Tibial artery (tissue), 4 donors: Measurements from ENCODE around the gene GYPC.

Experiments used
- DNase-seq, 2 donors: peaks; one replicate each; pipeline ENCODE4 v3.0.0-alpha.2; 2019
- H3K27ac ChIP-seq, 2 donors: fragments of 200-600 bp; sonication (generic) in 1 of 2; 1 replicate in 1 of 2; 2 replicates in 1 of 2; pipeline ENCODE4 v1.5.1; 2018 to 2019; ENCODE audit warnings: mild to moderate bottlenecking in 1 of 2
- H3K27me3 ChIP-seq, 2 donors: fragments of 200-600 bp; sonication (generic) in 1 of 2; one replicate each; pipeline versions ENCODE4 v1.5.1 to v1.6.0; 2016 to 2019
- H3K36me3 ChIP-seq, 3 donors: fragments of 200-600 bp; sonication (generic) in 2 of 3; one replicate each; pipeline ENCODE4 v1.5.1; 2016 to 2019; ENCODE audit warnings: mild to moderate bottlenecking in 2 of 3
- H3K4me1 ChIP-seq, 4 donors: fragments of 200-600 bp; sonication (generic) in 2 of 4; 1 replicate in 3 of 4; 2 replicates in 1 of 4; pipeline ENCODE4 v1.5.1; 2016 to 2019
- H3K4me3 ChIP-seq, 2 donors: fragments of 200-600 bp; sonication (generic) in 1 of 2; 1 replicate in 1 of 2; 2 replicates in 1 of 2; pipeline ENCODE4 v1.5.1; 2018 to 2019; ENCODE audit warnings: mild to moderate bottlenecking in 2 of 2
- H3K9me3 ChIP-seq, 3 donors: fragments of 200-600 bp; sonication (generic) in 1 of 3; one replicate each; pipeline ENCODE4 v1.5.1; 2016 to 2019
- CTCF ChIP-seq, 2 experiments: fragments of 200-600 bp in 1 of 2; fragments of 450-650 bp in 1 of 2; IDR thresholded peaks; one replicate each; pipeline ENCODE4 v1.5.1; 2017 to 2019; ENCODE audit warnings: antibody characterized with exemption in 2 of 2, mild to moderate bottlenecking in 1 of 2, moderate library complexity in 1 of 2
- intact Hi-C: fragments of 100-400 bp; cut with DNase I; formaldehyde crosslinking; loops from one replicate; pipeline ENCODE4 v1.15.0; 2023; ENCODE audit warnings: low total_unique reads

The GYPC gene

GRCh38 chr2:126671488-126671887, 15.5 kb downstream of the GYPC start:
- H3K4me1 ChIP-seq: peaks cover 0 to 39% (median 17%) of the 10 kb centered on the region in 4 donors
- H3K36me3 ChIP-seq: peaks cover 10 to 27% (median 17%) of the 10 kb centered on the region in 3 donors
- TF ChIP-seq CTCF (IDR thresholded peaks at IDR 0.05): no peak
- peak in 1 of 2 donors; percentile 44 for DNase-seq
- no peak overlapping the region for H3K27ac ChIP-seq
- intact Hi-C loops: no loop called here
- peaks cover 0 to 4% (median 0%) of the 10 kb centered on the region in 3 donors for H3K9me3 ChIP-seq
- no peaks in the 10 kb centered on the region for H3K27me3 ChIP-seq
- no peak overlapping the region for H3K4me3 ChIP-seq

- no peak for TF ChIP-seq CTCF (IDR thresholded peaks at IDR 0.05)
Observed at GRCh38 chr2:126672980-126673605, 17.1 kb downstream of the GYPC start.

GRCh38 chr2:126674075-126674744, 18.3 kb downstream of the GYPC start:
- DNase-seq: peak in 1 of 2 donors; percentile 40
- no peak for TF ChIP-seq CTCF (IDR thresholded peaks at IDR 0.05)
- H3K9me3 ChIP-seq: peaks cover 0 to 4% (median 0%) of the 10 kb centered on the region in 3 donors
- no peaks in the 10 kb centered on the region for H3K27me3 ChIP-seq
- H3K4me1 ChIP-seq: peaks cover 0 to 18% (median 14%) of the 10 kb centered on the region in 4 donors
- peaks cover 17 to 27% (median 17%) of the 10 kb centered on the region in 3 donors for H3K36me3 ChIP-seq
- H3K27ac ChIP-seq: no peak overlapping the region
- H3K4me3 ChIP-seq: no peak overlapping the region
- intact Hi-C loops: no loop called here

More at GRCh38 chr2:126672980-126673605, 17.1 kb downstream of the GYPC start:
- H3K4me3 ChIP-seq: no peak overlapping the region
- H3K4me1 ChIP-seq: peaks cover 0 to 29% (median 14%) of the 10 kb centered on the region in 4 donors
- DNase-seq: peak in 1 of 2 donors; percentile 31
- H3K36me3 ChIP-seq: peaks cover 10 to 27% (median 17%) of the 10 kb centered on the region in 3 donors
- no peaks in the 10 kb centered on the region for H3K27me3 ChIP-seq
- H3K27ac ChIP-seq: no peak overlapping the region
- peaks cover 0 to 4% (median 0%) of the 10 kb centered on the region in 3 donors for H3K9me3 ChIP-seq
- intact Hi-C loops: no loop called here

GRCh38 chr2:126675637-126676036, 19.7 kb downstream of the GYPC start:
- no peaks in the 10 kb centered on the region for H3K27me3 ChIP-seq
- H3K36me3 ChIP-seq: peaks cover 17 to 32% (median 26%) of the 10 kb centered on the region in 3 donors
- H3K4me3 ChIP-seq: no peak overlapping the region
- H3K27ac ChIP-seq: no peak overlapping the region
- H3K4me1 ChIP-seq: peaks cover 0 to 6% (median 2%) of the 10 kb centered on the region in 4 donors
- no peak for DNase-seq
- no peak for TF ChIP-seq CTCF (IDR thresholded peaks at IDR 0.05)
- H3K9me3 ChIP-seq: peaks cover 0 to 4% (median 0%) of the 10 kb centered on the region in 3 donors
- intact Hi-C loops: no loop called here

GRCh38 chr2:126676221-126677175, 20.5 kb downstream of the GYPC start:
- H3K4me3 ChIP-seq: no peak overlapping the region
- H3K36me3 ChIP-seq: peaks cover 17 to 32% (median 24%) of the 10 kb centered on the region in 3 donors
- no peak overlapping the region for H3K27ac ChIP-seq
- no peaks in the 10 kb centered on the region for H3K27me3 ChIP-seq
- TF ChIP-seq CTCF (IDR thresholded peaks at IDR 0.05): no peak
- DNase-seq: peak in 1 of 2 donors; percentile 40
- peaks cover 0 to 4% (median 0%) of the 10 kb centered on the region in 3 donors for H3K9me3 ChIP-seq
- intact Hi-C loops: no loop called here
- no peaks in the 10 kb centered on the region for H3K4me1 ChIP-seq
